SK-N-SH treated with all-trans-retinoic acid at 6 μM for 48 hours (cell line): ENCODE results near the gene SH3PXD2B.
"Not testable (repeated sequence)": the region's sequence is repeated elsewhere in the genome, so short reads cannot be mapped to it uniquely, and the experiment has no call there.

ENCODE experiments used
- ATAC-seq: fragments of 200-7000 bp; cut with Tn5 transposase; 3 replicates; pipeline ENCODE4 v1.9.1; 2020; ENCODE audit warnings: mild to moderate bottlenecking, moderate library complexity
- ESRRG ChIP-seq: fragments of 250-450 bp; sonication (Bioruptor Pico); IDR thresholded peaks from 2 replicates; pipeline ENCODE4 v1.6.1; 2021; ENCODE audit warnings: mild to moderate bottlenecking
- GLIS3 ChIP-seq: fragments of 250-450 bp; sonication (Bioruptor Pico); IDR thresholded peaks from 2 replicates; pipeline ENCODE4 v1.5.0; 2020; ENCODE audit warnings: mild to moderate bottlenecking, moderate library complexity
- SNAI2 ChIP-seq: fragments of 250-450 bp; sonication (Bioruptor Pico); IDR thresholded peaks from 2 replicates; pipeline ENCODE4 v1.5.0; 2020; ENCODE audit warnings: mild to moderate bottlenecking, moderate library complexity
- TOX ChIP-seq: fragments of 250-450 bp; sonication (Bioruptor Pico); IDR thresholded peaks from 2 replicates; pipeline ENCODE4 v1.8.0; 2021; ENCODE audit warnings: mild to moderate bottlenecking, moderate library complexity, borderline replicate concordance
- ZC3H10 ChIP-seq: fragments of 250-450 bp; sonication (Bioruptor Pico); IDR thresholded peaks from 2 replicates; pipeline ENCODE4 v1.5.1; 2021; ENCODE audit warnings: mild to moderate bottlenecking, moderate library complexity
- ZFP30 ChIP-seq: fragments of 450-650 bp; formaldehyde crosslinking; IDR thresholded peaks from 2 replicates; pipeline ENCODE4 v1.5.0; 2022; ENCODE audit warnings: mild to moderate bottlenecking, moderate library complexity
- ZNF565 ChIP-seq: fragments of 450-650 bp; formaldehyde crosslinking; conservative IDR thresholded peaks from 2 replicates; pipeline ENCODE4 v1.5.0; 2020; ENCODE audit warnings: low read depth, mild to moderate bottlenecking, moderate library complexity
- TF ChIP-seq, protein P1 (sequence below): fragments of 250-450 bp; sonication (Bioruptor Pico); IDR thresholded peaks from 2 replicates; pipeline ENCODE4 v1.8.0; 2021; ENCODE audit warnings: low read depth, mild to moderate bottlenecking, moderate library complexity, borderline replicate concordance
- TF ChIP-seq, protein P2 (sequence below): fragments of 250-450 bp; sonication (Bioruptor Pico); IDR thresholded peaks from 2 replicates; pipeline ENCODE4 v1.8.0; 2020; ENCODE audit warnings: mild to moderate bottlenecking, moderate library complexity, borderline replicate concordance
- TF ChIP-seq, protein P3 (sequence below): fragments of 250-450 bp; sonication (Bioruptor Pico); IDR thresholded peaks from 2 replicates; pipeline ENCODE4 v1.5.1; 2021; ENCODE audit warnings: mild to moderate bottlenecking, moderate library complexity
- TF ChIP-seq, protein P4 (sequence below): fragments of 250-450 bp; sonication (Bioruptor Pico); IDR thresholded peaks from 2 replicates; pipeline ENCODE4 v1.5.0; 2020; ENCODE audit warnings: mild to moderate bottlenecking, moderate library complexity

Gene SH3PXD2B

DNA sequence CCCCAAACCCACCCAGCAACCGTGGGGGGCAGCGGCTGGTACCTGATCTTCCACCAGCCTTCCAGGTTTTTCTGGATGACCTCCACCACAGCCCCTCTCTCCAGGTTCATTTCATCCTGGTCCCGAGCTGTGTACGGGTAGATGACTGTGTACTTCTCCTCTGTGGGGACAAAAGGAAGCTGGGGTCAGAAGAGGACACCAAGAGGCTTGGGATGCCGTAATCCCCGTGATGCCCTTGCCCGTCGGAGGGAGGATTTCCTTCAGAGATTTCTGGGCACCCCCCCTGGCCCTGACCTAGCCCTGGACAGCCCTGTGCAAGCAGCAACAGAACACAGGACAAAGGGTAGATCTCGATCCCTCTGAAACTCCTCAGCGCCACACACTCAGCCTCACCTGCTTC, 100.5 kb downstream of the SH3PXD2B start:
- no peak for ATAC-seq
- no peak for TF ChIP-seq ZNF565
- no peak for TF ChIP-seq TOX (CRISPR knock-in tag)
- no peak for TF ChIP-seq SNAI2 (CRISPR knock-in tag)

DNA sequence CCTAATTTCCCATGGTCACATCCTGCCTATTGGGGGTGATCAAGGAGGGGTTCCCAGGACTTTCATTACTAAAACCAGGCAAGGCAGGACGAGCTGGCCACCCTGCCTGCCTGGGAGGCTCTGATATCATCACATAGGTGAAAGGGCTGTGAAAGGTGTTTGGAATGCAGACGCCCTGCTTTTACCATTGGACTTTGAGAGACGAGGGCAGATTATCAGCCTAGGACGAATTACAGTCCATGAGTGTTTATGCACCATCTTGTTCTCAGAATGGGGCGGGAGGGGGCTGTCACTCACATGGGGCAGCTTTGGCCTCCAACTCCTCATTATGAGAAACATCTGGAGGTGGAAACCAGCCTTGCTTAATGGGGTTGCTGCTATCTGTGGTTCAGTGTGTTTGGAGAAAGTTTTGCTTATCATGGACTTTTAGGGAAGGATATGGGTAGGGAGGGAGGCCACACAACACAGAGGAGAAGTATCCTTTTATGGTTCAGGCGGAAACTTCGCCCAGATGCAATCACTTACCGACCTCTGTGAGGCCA, 101.0 kb downstream of the SH3PXD2B start:
- TF ChIP-seq, protein P1, sequence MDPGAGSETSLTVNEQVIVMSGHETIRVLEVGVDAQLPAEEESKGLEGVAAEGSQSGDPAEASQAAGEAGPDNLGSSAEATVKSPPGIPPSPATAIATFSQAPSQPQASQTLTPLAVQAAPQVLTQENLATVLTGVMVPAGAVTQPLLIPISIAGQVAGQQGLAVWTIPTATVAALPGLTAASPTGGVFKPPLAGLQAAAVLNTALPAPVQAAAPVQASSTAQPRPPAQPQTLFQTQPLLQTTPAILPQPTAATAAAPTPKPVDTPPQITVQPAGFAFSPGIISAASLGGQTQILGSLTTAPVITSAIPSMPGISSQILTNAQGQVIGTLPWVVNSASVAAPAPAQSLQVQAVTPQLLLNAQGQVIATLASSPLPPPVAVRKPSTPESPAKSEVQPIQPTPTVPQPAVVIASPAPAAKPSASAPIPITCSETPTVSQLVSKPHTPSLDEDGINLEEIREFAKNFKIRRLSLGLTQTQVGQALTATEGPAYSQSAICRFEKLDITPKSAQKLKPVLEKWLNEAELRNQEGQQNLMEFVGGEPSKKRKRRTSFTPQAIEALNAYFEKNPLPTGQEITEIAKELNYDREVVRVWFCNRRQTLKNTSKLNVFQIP (CRISPR knock-in tag) = no peak
- TF ChIP-seq ESRRG = no peak
- TF ChIP-seq, protein P2, sequence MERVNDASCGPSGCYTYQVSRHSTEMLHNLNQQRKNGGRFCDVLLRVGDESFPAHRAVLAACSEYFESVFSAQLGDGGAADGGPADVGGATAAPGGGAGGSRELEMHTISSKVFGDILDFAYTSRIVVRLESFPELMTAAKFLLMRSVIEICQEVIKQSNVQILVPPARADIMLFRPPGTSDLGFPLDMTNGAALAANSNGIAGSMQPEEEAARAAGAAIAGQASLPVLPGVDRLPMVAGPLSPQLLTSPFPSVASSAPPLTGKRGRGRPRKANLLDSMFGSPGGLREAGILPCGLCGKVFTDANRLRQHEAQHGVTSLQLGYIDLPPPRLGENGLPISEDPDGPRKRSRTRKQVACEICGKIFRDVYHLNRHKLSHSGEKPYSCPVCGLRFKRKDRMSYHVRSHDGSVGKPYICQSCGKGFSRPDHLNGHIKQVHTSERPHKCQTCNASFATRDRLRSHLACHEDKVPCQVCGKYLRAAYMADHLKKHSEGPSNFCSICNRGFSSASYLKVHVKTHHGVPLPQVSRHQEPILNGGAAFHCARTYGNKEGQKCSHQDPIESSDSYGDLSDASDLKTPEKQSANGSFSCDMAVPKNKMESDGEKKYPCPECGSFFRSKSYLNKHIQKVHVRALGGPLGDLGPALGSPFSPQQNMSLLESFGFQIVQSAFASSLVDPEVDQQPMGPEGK (CRISPR knock-in tag) = no peak
- TF ChIP-seq SNAI2 (CRISPR knock-in tag) = no peak
- TF ChIP-seq ZFP30 (CRISPR knock-in tag) = no peak
- no peak for ATAC-seq

DNA sequence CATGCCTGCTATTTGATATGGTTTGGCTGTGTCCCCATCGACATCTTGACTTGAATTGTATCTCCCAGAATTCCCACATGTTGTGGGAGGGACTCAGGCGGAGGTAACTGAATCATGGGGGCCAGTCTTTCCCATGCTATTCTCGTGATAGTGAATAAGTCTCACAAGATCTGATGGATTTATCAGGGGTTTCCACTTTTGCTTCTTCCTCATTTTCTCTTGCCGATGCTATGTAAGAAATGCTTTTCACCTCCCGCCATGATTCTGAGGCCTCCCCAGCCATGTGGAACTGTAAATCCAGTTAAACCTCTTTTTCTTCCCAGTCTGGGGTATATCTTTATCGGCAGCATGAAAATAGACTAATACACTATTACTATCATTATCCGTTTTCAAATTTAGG, 101.8 kb downstream of the SH3PXD2B start:
- ATAC-seq = not testable (repeated sequence)

DNA sequence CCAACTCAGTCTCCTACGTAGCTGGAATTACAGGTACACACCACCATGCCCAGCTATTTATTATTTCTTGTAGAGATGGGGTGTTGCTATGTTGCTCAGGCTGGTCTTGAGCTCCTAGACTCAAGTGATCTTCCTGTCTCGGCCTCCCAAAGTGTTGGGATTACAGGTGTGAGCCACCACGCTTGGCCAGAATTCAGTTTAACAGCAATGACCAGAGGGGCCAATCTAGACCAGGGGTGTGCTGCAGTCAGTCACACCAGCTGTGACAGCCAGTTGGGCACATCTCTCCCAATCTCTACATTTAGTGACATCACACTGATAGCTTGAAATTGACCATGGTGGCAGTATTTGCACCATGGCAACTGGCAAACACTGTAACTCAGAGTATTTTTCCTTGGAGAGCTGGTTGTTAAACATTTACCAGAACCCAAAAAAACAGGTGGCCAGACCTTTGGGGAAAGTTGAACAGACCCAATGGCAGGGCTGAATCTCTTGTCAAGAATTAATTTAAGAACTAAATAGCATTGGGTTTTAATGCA, 103.0 kb downstream of the SH3PXD2B start:
- no peak for ATAC-seq
- TF ChIP-seq ZC3H10 (CRISPR knock-in tag) (no peak), SNAI2 (CRISPR knock-in tag) (no peak), ZNF565 (no peak), GLIS3 (no peak)
- TF ChIP-seq, protein P3, sequence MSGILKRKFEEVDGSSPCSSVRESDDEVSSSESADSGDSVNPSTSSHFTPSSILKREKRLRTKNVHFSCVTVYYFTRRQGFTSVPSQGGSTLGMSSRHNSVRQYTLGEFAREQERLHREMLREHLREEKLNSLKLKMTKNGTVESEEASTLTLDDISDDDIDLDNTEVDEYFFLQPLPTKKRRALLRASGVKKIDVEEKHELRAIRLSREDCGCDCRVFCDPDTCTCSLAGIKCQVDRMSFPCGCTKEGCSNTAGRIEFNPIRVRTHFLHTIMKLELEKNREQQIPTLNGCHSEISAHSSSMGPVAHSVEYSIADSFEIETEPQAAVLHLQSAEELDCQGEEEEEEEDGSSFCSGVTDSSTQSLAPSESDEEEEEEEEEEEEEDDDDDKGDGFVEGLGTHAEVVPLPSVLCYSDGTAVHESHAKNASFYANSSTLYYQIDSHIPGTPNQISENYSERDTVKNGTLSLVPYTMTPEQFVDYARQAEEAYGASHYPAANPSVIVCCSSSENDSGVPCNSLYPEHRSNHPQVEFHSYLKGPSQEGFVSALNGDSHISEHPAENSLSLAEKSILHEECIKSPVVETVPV (CRISPR knock-in tag) = no peak
- TF ChIP-seq, protein P2 (CRISPR knock-in tag) = no peak
- TF ChIP-seq, protein P1 (CRISPR knock-in tag) = no peak
- TF ChIP-seq, protein P4, sequence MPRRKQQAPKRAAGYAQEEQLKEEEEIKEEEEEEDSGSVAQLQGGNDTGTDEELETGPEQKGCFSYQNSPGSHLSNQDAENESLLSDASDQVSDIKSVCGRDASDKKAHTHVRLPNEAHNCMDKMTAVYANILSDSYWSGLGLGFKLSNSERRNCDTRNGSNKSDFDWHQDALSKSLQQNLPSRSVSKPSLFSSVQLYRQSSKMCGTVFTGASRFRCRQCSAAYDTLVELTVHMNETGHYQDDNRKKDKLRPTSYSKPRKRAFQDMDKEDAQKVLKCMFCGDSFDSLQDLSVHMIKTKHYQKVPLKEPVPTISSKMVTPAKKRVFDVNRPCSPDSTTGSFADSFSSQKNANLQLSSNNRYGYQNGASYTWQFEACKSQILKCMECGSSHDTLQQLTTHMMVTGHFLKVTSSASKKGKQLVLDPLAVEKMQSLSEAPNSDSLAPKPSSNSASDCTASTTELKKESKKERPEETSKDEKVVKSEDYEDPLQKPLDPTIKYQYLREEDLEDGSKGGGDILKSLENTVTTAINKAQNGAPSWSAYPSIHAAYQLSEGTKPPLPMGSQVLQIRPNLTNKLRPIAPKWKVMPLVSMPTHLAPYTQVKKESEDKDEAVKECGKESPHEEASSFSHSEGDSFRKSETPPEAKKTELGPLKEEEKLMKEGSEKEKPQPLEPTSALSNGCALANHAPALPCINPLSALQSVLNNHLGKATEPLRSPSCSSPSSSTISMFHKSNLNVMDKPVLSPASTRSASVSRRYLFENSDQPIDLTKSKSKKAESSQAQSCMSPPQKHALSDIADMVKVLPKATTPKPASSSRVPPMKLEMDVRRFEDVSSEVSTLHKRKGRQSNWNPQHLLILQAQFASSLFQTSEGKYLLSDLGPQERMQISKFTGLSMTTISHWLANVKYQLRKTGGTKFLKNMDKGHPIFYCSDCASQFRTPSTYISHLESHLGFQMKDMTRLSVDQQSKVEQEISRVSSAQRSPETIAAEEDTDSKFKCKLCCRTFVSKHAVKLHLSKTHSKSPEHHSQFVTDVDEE (CRISPR knock-in tag) = no peak
